Type B pancreatic cell (in vitro differentiated cells): Measurements from ENCODE around the gene SLC22A23. TPM values are rescaled to one million over a fixed set of nuclear protein-coding genes. Genes with fewer than 3 reads are reported as not detected.
A peak's percentile ranks its signal among the peaks of the same experiment; 100 is the strongest.

Experiments
- DNase-seq: peaks from one replicate; pipeline ENCODE4 v3.0.0; 2021; ENCODE audit warnings: mixed read lengths; ENCODE audit not compliant: unreplicated experiment; ENCODE audit errors: extremely low spot score
- H3K27ac Mint-ChIP-seq: 2 replicates; pipeline ENCODE4 v1.8.0; 2021; ENCODE audit warnings: mild to moderate bottlenecking, mixed read lengths
- H3K27me3 Mint-ChIP-seq: 2 replicates; pipeline ENCODE4 v1.8.0; 2021; ENCODE audit warnings: mixed read lengths
- H3K36me3 Mint-ChIP-seq: 2 replicates; pipeline ENCODE4 v1.8.0; 2021; ENCODE audit warnings: mixed read lengths
- H3K4me1 Mint-ChIP-seq: one replicate; pipeline ENCODE4 v1.8.0; 2021; ENCODE audit warnings: mixed read lengths; ENCODE audit not compliant: unreplicated experiment
- H3K4me3 Mint-ChIP-seq: 2 replicates; pipeline ENCODE4 v1.8.0; 2021; ENCODE audit warnings: mild to moderate bottlenecking, mixed read lengths
- H3K9me3 Mint-ChIP-seq: 2 replicates; pipeline ENCODE4 v1.8.0; 2021; ENCODE audit warnings: mixed read lengths
- total RNA-seq: library from RNA; stranded (reverse); gene quantifications from 2 replicates; pipeline ENCODE4 v1.2.1, GENCODE V29; 2021; ENCODE audit warnings: low replicate concordance
- TF ChIP-seq, protein P1 (sequence below): fragments of 200-600 bp; sonication (generic); conservative IDR thresholded peaks from 2 replicates; pipeline ENCODE4 v1.5.0; 2021; ENCODE audit warnings: antibody characterized with exemption, mild to moderate bottlenecking

The SLC22A23 gene
- total RNA-seq, 1 donor from 2014 or later = 36.6 TPM

DNA sequence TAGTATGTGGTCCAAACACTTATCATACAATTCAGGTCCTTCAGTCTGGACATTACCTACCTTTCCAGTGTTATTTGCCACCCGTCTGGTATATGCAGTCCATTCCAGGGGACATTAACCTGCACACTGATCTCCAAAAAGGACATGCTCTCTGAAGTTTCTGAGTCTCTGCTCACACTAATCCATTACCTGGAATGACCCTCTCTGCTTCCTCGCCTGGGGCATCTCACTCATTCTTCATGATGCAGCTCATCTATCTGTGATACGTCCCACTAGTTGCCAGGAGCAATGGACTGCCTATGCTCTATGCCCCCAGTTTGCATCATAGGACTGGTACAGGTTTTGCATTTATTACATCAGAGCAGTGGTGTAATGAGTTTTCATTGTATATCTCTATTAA, 223.5 kb downstream of the SLC22A23 start:
- Mint-ChIP-seq H3K4me1 (peaks cover 40% of the 10 kb centered on the region), H3K9me3 (no peaks in the 10 kb centered on the region), H3K27me3 (peaks cover 58% of the 10 kb centered on the region), H3K27ac (no peak overlapping the region), H3K4me3 (peak overlapping the region; percentile 54), H3K36me3 (no peaks in the 10 kb centered on the region)
- DNase-seq = no peak
- TF ChIP-seq, protein P1, sequence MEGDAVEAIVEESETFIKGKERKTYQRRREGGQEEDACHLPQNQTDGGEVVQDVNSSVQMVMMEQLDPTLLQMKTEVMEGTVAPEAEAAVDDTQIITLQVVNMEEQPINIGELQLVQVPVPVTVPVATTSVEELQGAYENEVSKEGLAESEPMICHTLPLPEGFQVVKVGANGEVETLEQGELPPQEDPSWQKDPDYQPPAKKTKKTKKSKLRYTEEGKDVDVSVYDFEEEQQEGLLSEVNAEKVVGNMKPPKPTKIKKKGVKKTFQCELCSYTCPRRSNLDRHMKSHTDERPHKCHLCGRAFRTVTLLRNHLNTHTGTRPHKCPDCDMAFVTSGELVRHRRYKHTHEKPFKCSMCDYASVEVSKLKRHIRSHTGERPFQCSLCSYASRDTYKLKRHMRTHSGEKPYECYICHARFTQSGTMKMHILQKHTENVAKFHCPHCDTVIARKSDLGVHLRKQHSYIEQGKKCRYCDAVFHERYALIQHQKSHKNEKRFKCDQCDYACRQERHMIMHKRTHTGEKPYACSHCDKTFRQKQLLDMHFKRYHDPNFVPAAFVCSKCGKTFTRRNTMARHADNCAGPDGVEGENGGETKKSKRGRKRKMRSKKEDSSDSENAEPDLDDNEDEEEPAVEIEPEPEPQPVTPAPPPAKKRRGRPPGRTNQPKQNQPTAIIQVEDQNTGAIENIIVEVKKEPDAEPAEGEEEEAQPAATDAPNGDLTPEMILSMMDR = no peak

DNA sequence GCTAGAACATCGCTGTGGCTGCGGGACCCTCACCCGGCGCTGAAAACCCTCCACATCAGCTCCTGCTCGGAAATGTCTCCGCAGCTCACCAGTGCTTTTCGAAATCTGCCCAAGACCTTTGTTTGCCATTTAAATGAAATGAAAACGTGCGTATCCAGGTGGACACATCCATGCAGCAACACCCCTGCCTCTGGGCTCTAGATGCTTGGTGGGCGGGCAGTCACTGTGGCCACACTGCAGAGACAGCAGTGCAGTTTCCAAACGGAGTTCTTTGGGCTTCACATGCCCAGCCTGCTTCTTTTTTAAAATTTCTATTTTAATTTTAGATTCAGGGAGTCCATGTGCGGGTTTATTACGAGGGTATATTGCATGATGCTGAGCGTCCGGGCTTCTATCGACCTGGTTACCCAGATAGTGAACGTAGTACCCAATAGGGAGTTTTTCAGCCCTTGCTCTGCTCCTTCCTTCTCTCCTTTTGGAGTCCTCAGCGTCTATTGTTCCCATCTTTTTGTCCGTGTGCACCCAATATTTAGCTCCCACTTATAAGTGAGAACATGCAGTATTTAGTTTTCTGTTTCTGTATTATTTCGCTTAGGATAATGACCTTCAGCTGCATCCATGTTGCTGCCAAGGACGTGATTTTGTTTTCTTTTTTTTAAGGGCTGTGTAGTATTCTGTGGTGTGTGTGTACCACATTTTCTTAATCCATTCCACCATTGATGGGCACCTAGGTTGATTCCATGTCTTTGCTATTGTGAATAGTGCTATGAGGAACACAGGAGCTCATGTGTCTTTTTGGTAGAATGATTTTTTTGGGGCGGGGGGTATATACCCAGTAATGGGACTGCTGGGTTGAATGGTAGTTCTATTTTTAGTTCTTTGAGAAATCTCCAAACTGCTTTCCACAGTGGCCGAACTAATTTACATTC, 224.6 kb downstream of the SLC22A23 start:
- Mint-ChIP-seq H3K4me3 (peak overlapping the region; percentile 96), H3K27me3 (peaks cover 59% of the 10 kb centered on the region), H3K9me3 (no peaks in the 10 kb centered on the region), H3K4me1 (peaks cover 40% of the 10 kb centered on the region), H3K36me3 (no peaks in the 10 kb centered on the region), H3K27ac (peak overlapping the region; percentile 88)
- DNase-seq = no peak
- TF ChIP-seq, protein P1 = no peak

DNA sequence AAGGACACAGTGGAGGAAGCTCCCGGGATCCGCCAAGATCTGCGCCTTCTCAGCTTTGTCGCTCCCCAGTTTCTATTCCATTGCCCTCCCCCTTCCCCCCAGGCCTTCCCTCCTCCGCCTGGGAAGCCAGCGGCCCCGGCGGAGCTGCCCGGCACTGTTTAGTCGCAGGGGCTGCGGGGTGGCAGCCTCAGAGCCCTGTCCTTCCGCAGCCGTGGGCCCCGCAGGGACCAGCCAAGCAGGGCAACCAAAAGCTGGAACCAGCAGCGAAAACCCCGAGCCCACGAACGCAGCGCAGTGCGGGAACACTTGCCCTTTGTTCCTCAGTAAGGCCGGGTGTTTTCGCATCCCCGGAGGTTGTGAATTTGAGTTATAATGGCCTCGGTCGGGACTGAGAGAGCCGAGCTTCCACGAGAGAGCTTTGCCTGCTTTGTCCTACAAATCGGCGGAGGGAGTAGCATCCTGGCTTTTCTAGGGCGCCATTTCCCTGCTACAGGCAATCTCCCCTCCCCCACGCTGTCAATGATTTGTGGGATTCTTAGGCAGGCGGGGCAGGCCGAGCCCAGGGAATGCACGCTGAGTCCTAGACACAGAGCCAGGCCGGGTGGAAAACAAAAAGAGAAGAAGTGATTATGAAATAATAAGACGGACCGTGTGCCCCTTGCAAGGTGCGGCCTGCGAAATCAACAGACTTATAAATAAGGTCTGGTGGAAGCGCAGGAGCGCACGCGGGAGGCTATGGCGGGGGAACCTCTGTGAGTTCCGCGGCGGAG, 225.4 kb downstream of the SLC22A23 start:
- H3K27me3 Mint-ChIP-seq = peaks cover 63% of the 10 kb centered on the region
- H3K4me3 Mint-ChIP-seq = peak overlapping the region; percentile 96
- peaks cover 40% of the 10 kb centered on the region for H3K4me1 Mint-ChIP-seq
- peak; percentile 86 for DNase-seq
- no peaks in the 10 kb centered on the region for H3K36me3 Mint-ChIP-seq
- H3K27ac Mint-ChIP-seq = peak overlapping the region; percentile 88
- H3K9me3 Mint-ChIP-seq = no peaks in the 10 kb centered on the region
- TF ChIP-seq, protein P1 = no peak

DNA sequence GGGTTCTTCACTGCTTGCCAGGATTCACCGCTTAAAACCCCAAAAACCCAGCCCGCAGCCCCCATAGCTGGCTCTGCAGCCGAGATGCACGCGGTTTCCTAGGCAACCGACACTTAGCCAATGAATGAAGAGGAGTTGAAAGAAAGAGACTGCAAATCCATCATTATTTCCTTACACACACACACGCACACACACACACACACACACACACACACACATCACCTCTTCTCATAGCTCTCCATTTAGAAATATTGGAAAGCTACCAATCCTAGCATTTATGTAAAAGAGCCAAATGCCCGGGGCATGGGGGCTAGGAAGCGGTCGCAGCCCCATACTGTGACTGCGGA, 226.0 kb downstream of the SLC22A23 start:
- peaks cover 40% of the 10 kb centered on the region for H3K4me1 Mint-ChIP-seq
- H3K27me3 Mint-ChIP-seq = peaks cover 65% of the 10 kb centered on the region
- peak overlapping the region; percentile 96 for H3K4me3 Mint-ChIP-seq
- H3K36me3 Mint-ChIP-seq = peaks cover 3% of the 10 kb centered on the region
- TF ChIP-seq, protein P1 = no peak
- H3K27ac Mint-ChIP-seq = peak overlapping the region; percentile 88
- H3K9me3 Mint-ChIP-seq = no peaks in the 10 kb centered on the region
- no peak for DNase-seq

DNA sequence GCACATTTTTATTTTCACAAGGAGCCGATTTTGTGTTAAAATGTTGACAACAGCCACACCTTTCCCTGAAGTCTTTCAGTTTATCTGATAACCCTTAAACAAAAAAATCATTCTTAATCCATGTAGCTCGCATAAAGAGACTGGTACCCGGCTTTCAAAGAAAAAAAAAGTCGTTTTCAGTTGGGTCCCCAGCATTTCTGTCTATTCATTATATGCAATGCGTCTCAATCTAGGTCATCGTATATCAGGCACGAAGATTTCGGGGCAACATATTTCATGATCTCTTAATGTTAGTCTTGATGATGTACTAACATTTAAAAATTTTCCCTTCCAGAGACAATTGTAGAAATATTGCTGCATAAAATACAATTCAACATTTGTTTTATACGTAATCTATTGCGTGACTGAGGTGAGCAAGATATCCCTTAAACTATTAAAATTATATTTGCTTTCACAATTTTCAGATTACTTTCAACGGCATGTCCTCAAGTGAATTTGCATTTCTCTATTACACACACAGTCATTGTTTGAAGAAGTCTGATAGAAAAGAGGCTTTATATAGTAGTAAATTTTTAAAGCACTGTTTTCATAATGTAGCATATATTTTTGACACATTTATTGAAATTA, 226.5 kb downstream of the SLC22A23 start:
- H3K27ac Mint-ChIP-seq = peak overlapping the region; percentile 88
- peaks cover 7% of the 10 kb centered on the region for H3K36me3 Mint-ChIP-seq
- peaks cover 37% of the 10 kb centered on the region for H3K4me1 Mint-ChIP-seq

More for the DNA sequence above, 226.5 kb downstream of the SLC22A23 start:
- Mint-ChIP-seq H3K4me3 (peak overlapping the region; percentile 96), H3K9me3 (no peaks in the 10 kb centered on the region), H3K27me3 (peaks cover 68% of the 10 kb centered on the region)
- DNase-seq = no peak
- TF ChIP-seq, protein P1 = no peak
